OCI-LY1 (cell line): ENCODE results near the gene HEYL.

Source experiments
- H2AFZ ChIP-seq: fragments of 200-600 bp; sonication (generic), shearing (Covaris generic); 2 replicates; pipeline ENCODE4 v1.6.0; 2014; ENCODE audit warnings: antibody characterized with exemption, mild to moderate bottlenecking, low read length
- H3F3A ChIP-seq: fragments of 200-600 bp; sonication (generic), shearing (Covaris generic); 2 replicates; pipeline ENCODE4 v1.6.0; 2014; ENCODE audit warnings: mild to moderate bottlenecking, antibody characterized with exemption, low read length, moderate library complexity; ENCODE audit not compliant: insufficient read depth
- H3K27ac ChIP-seq: fragments of 200-600 bp; sonication (generic); 2 replicates; pipeline ENCODE4 v1.5.1; 2014; ENCODE audit warnings: low read length, mixed run types, mild to moderate bottlenecking, low read depth; ENCODE audit not compliant: poor library complexity, severe bottlenecking
- H3K27me3 ChIP-seq: fragments of 200-600 bp; sonication (generic); 2 replicates; pipeline ENCODE4 v1.6.0; 2014; ENCODE audit warnings: antibody characterized with exemption, mild to moderate bottlenecking, low read length, moderate library complexity; ENCODE audit not compliant: insufficient read depth
- H3K36me3 ChIP-seq: fragments of 200-600 bp; sonication (generic); 2 replicates; pipeline ENCODE4 v1.6.1; 2014; ENCODE audit warnings: mild to moderate bottlenecking, antibody characterized with exemption, low read length, moderate library complexity, mixed read lengths; ENCODE audit not compliant: insufficient read depth
- H3K4me1 ChIP-seq: fragments of 200-600 bp; sonication (generic); 2 replicates; pipeline ENCODE4 v1.5.1; 2014; ENCODE audit warnings: mild to moderate bottlenecking, low read length, moderate library complexity; ENCODE audit not compliant: insufficient read depth, severe bottlenecking
- H3K4me2 ChIP-seq: fragments of 200-600 bp; sonication (generic), shearing (Covaris generic); 2 replicates; pipeline ENCODE4 v1.6.1; 2014; ENCODE audit warnings: low read length
- H3K4me3 ChIP-seq: fragments of 200-600 bp; sonication (generic); 2 replicates; pipeline ENCODE4 v1.5.1; 2014; ENCODE audit warnings: low read length, low read depth, mild to moderate bottlenecking, mixed read lengths; ENCODE audit not compliant: poor library complexity, severe bottlenecking
- H3K79me2 ChIP-seq: fragments of 200-600 bp; shearing (Covaris generic); 2 replicates; pipeline ENCODE4 v1.6.1; 2016; ENCODE audit warnings: mixed run types, low read length, mixed read lengths; ENCODE audit not compliant: insufficient read depth
- H3K9ac ChIP-seq: fragments of 200-600 bp; sonication (generic), shearing (Covaris generic); 2 replicates; pipeline ENCODE4 v1.6.1; 2014; ENCODE audit warnings: mild to moderate bottlenecking, low read length, mixed read lengths
- H3K9me2 ChIP-seq: fragments of 200-600 bp; sonication (generic), shearing (Covaris generic); 2 replicates; pipeline ENCODE4 v1.6.1; 2014; ENCODE audit warnings: low read depth, mild to moderate bottlenecking, low read length, mixed read lengths
- H3K9me3 ChIP-seq: fragments of 200-600 bp; shearing (Covaris generic); 2 replicates; pipeline ENCODE4 v1.6.1; 2014; ENCODE audit warnings: low read length, mixed read lengths
- H4K20me1 ChIP-seq: fragments of 200-600 bp; sonication (generic), shearing (Covaris generic); 2 replicates; pipeline ENCODE4 v1.6.0; 2016; ENCODE audit warnings: mild to moderate bottlenecking, low read length; ENCODE audit not compliant: insufficient read depth
- CTCF ChIP-seq: fragments of 200-600 bp; sonication (generic), shearing (Covaris generic); IDR thresholded peaks from 2 replicates; pipeline ENCODE4 v1.5.1; 2017; ENCODE audit warnings: mild to moderate bottlenecking, antibody characterized with exemption, low read length, moderate library complexity, mixed read lengths
- EZH2 ChIP-seq: fragments of 200-600 bp; sonication (generic), shearing (Covaris generic); IDR thresholded peaks from 2 replicates; pipeline ENCODE4 v1.8.0; 2017; ENCODE audit warnings: borderline replicate concordance, mixed run types, mild to moderate bottlenecking, antibody characterized with exemption, low read length, moderate library complexity, mixed read lengths

HEYL gene

GRCh38 chr1:39649636-39650185 is 10.3 kb upstream of the HEYL start:
- no peak overlapping the region for H2AFZ ChIP-seq
- no peaks in the 10 kb centered on the region for H3K79me2 ChIP-seq
- no peak overlapping the region for H3K4me3 ChIP-seq
- H3K9ac ChIP-seq, result no peak overlapping the region
- no peaks in the 10 kb centered on the region for H4K20me1 ChIP-seq
- H3K36me3 ChIP-seq, result no peaks in the 10 kb centered on the region
- no peaks in the 10 kb centered on the region; the same call in 1 of the 2 replicates for H3K27me3 ChIP-seq
- no peak overlapping the region for H3K4me2 ChIP-seq
- H3F3A ChIP-seq, result no peaks in the 10 kb centered on the region
- H3K27ac ChIP-seq, result no peak overlapping the region
- H3K9me2 ChIP-seq, result no peaks in the 10 kb centered on the region
- TF ChIP-seq CTCF (no peak), EZH2 (no peak)
- H3K4me1 ChIP-seq, result peaks cover 3% of the 10 kb centered on the region
- no peaks in the 10 kb centered on the region for H3K9me3 ChIP-seq

- no peaks in the 10 kb centered on the region for H3F3A ChIP-seq
- no peak overlapping the region for H3K4me2 ChIP-seq
- H3K4me3 ChIP-seq, result no peak overlapping the region
- no peaks in the 10 kb centered on the region for H3K36me3 ChIP-seq
- no peaks in the 10 kb centered on the region for H3K9me2 ChIP-seq
- H3K9me3 ChIP-seq, result no peaks in the 10 kb centered on the region
- no peak for TF ChIP-seq EZH2
- no peak for TF ChIP-seq CTCF
- peaks cover 3% of the 10 kb centered on the region for H3K4me1 ChIP-seq
- no peak overlapping the region for H3K27ac ChIP-seq
- H3K79me2 ChIP-seq, result no peaks in the 10 kb centered on the region
- H4K20me1 ChIP-seq, result no peaks in the 10 kb centered on the region
- H2AFZ ChIP-seq, result no peak overlapping the region
- H3K27me3 ChIP-seq, result no peaks in the 10 kb centered on the region
- H3K9ac ChIP-seq, result no peak overlapping the region
Observed at GRCh38 chr1:39648496-39648895, 9.1 kb upstream of the HEYL start.

GRCh38 chr1:39647247-39647646 is 7.8 kb upstream of the HEYL start:
- Histone ChIP-seq H3K36me3 (no peaks in the 10 kb centered on the region), H3K27ac (no peak overlapping the region), H2AFZ (no peak overlapping the region), H3K4me3 (no peak overlapping the region), H3K4me2 (no peak overlapping the region), H3K4me1 (no peaks in the 10 kb centered on the region), H3K9me2 (no peaks in the 10 kb centered on the region), H3K27me3 (no peaks in the 10 kb centered on the region), H3K9ac (no peak overlapping the region), H3F3A (no peaks in the 10 kb centered on the region), H3K79me2 (no peaks in the 10 kb centered on the region), H3K9me3 (no peaks in the 10 kb centered on the region), H4K20me1 (no peaks in the 10 kb centered on the region)
- TF ChIP-seq EZH2 (no peak), CTCF (no peak)
